Stimulated activated CD4-positive, alpha-beta T cell treated with anti-CD3 and anti-CD28 coated beads, Interleukin-1b, Interleukin-23, amount 100 ng/mL, for 24 hours (primary cell): Measurements from ENCODE around the gene ZNF263.

ENCODE experiments used
- DNase-seq, 4 experiments: peaks; one replicate each; pipeline ENCODE4 v3.0.0-alpha.2; 2020; ENCODE audit warnings: low read depth in 4 of 4, low spot score in 1 of 4

ZNF263 gene

GRCh38 chr16:3282730-3283542, at the start of gene ZNF263:
Gene ZNF263 (plus strand): TSS chr16:3283491. CDS start chr16:3283819, 328 bp downstream.
- DNase-seq, result peak; percentile 81 to 89 (median 84)

GRCh38 chr16:3234543-3234856, 48.8 kb upstream of the ZNF263 start:
- no peak for DNase-seq

GRCh38 chr16:3234857-3235561, 48.3 kb upstream of the ZNF263 start, which contains the start of gene ZNF200:
Gene ZNF200 (minus strand): TSS chr16:3235158. CDS start chr16:3233755, 1,403 bp downstream.
- peak; percentile 85 to 92 (median 88) for DNase-seq

GRCh38 chr16:3235856-3236669, 47.2 kb upstream of the ZNF263 start:
- no peak for DNase-seq

- no peak for DNase-seq
Observed at GRCh38 chr16:3241761-3242160, 41.5 kb upstream of the ZNF263 start.

- no peak for DNase-seq
Observed at GRCh38 chr16:3242709-3243108, 40.6 kb upstream of the ZNF263 start.

- DNase-seq, result no peak
Observed at GRCh38 chr16:3243882-3244281, 39.4 kb upstream of the ZNF263 start.

- DNase-seq, result no peak
Observed at GRCh38 chr16:3246002-3246401, 37.3 kb upstream of the ZNF263 start.

GRCh38 chr16:3246876-3247275, 36.4 kb upstream of the ZNF263 start:
- DNase-seq, result no peak

- DNase-seq, result no peak
Observed at GRCh38 chr16:3248596-3248995, 34.7 kb upstream of the ZNF263 start.

- no peak for DNase-seq
Observed at GRCh38 chr16:3249020-3249419, 34.3 kb upstream of the ZNF263 start.

- no peak for DNase-seq
Observed at GRCh38 chr16:3249451-3249850, 33.8 kb upstream of the ZNF263 start.

GRCh38 chr16:3252967-3253366, 30.3 kb upstream of the ZNF263 start:
- DNase-seq, result no peak

GRCh38 chr16:3254309-3254708, 29.0 kb upstream of the ZNF263 start:
- DNase-seq, result no peak

- no peak for DNase-seq
Observed at GRCh38 chr16:3256146-3256865, 27.0 kb upstream of the ZNF263 start, which contains the start of gene MEFV. Gene MEFV (minus strand): TSS chr16:3256633. CDS start chr16:3256587, 46 bp downstream.

GRCh38 chr16:3256866-3257465, 26.3 kb upstream of the ZNF263 start:
- no peak for DNase-seq

GRCh38 chr16:3259836-3260235, 23.5 kb upstream of the ZNF263 start:
- DNase-seq, result no peak

GRCh38 chr16:3262517-3262916, 20.8 kb upstream of the ZNF263 start:
- DNase-seq, result no peak

- DNase-seq, result peak; percentile 86 to 99 (median 96)
Observed at GRCh38 chr16:3264137-3265036, 18.9 kb upstream of the ZNF263 start.
